Skeletal muscle tissue (tissue), 4 donors: Measurements from ENCODE around the gene PPT2. TPM values are rescaled to one million over a fixed set of nuclear protein-coding genes. Genes with fewer than 3 reads are reported as not detected.

Source experiments
- H3K27ac ChIP-seq: one replicate; pipeline ENCODE4 v1.7.0; 2013; ENCODE audit warnings: mild to moderate bottlenecking, low read depth, low read length, inconsistent platforms
- H3K27me3 ChIP-seq, 3 donors: one replicate each; pipeline ENCODE4 v1.7.0; 2013; ENCODE audit warnings: low read length in 3 of 3; ENCODE audit not compliant: control insufficient read depth in 3 of 3, insufficient read depth in 3 of 3
- H3K36me3 ChIP-seq, 3 donors: one replicate each; pipeline ENCODE4 v1.7.0; 2013; ENCODE audit warnings: low read length in 3 of 3; ENCODE audit not compliant: control insufficient read depth in 3 of 3, insufficient read depth in 3 of 3
- H3K4me1 ChIP-seq, 3 donors: one replicate each; pipeline ENCODE4 v1.7.0; 2013; ENCODE audit warnings: low read length in 3 of 3, mild to moderate bottlenecking in 3 of 3; ENCODE audit not compliant: control insufficient read depth in 3 of 3, insufficient read depth in 3 of 3
- H3K4me3 ChIP-seq, 3 donors: one replicate each; pipeline ENCODE4 v1.7.0; 2013; ENCODE audit warnings: low read length in 3 of 3
- H3K9ac ChIP-seq, 3 donors: one replicate each; pipeline ENCODE4 v1.7.0; 2013; ENCODE audit warnings: low read length in 3 of 3, mild to moderate bottlenecking in 3 of 3, moderate library complexity in 2 of 3, low read depth in 1 of 3
- H3K9me3 ChIP-seq, 3 donors: one replicate each; pipeline ENCODE4 v1.7.0; 2013; ENCODE audit warnings: low read length in 3 of 3; ENCODE audit not compliant: control insufficient read depth in 3 of 3
- total RNA-seq: library from RNA; depleted of rRNA; stranded (reverse); fragments of >200 nt; gene quantifications from one replicate; pipeline ENCODE4 v1.2.3, GENCODE V29; 2014
- donor health status: Osteomylitis.

The PPT2 gene
- total RNA-seq: 31.3 TPM

- H3K9ac ChIP-seq: peak within 1 kb of the TSS; percentile 85 to 96 (median 95)
- peak within 1 kb of the TSS; percentile 94 to 95 (median 95) for H3K4me3 ChIP-seq
- H3K4me1 ChIP-seq: peaks cover 28 to 35% (median 29%) of the 10 kb centered on the region in 3 donors
- H3K9me3 ChIP-seq: no peaks in the 10 kb centered on the region
- H3K27me3 ChIP-seq: peaks cover 12 to 21% (median 14%) of the 10 kb centered on the region in 3 donors
- H3K36me3 ChIP-seq: peaks cover 19 to 25% (median 24%) of the 10 kb centered on the region in 3 donors
- H3K27ac ChIP-seq: peak within 1 kb of the TSS; percentile 86
Observed at GRCh38 chr6:32153564-32154513, at the start of gene PPT2. TSS of gene PPT2 (plus strand) at chr6:32154141. CDS start at chr6:32154595, 454 bp downstream.

- H3K4me3 ChIP-seq: no peak overlapping the region
- H3K4me1 ChIP-seq: peaks cover 17 to 34% (median 30%) of the 10 kb centered on the region in 3 donors
- no peaks in the 10 kb centered on the region for H3K9me3 ChIP-seq
Observed at GRCh38 chr6:32105433-32105832, 48.5 kb upstream of the PPT2 start.

GRCh38 chr6:32107406-32107805 lies 46.5 kb upstream of the PPT2 start:
- Histone ChIP-seq H3K4me3 (peak overlapping the region; percentile 26 to 69 (median 49)), H3K9me3 (no peaks in the 10 kb centered on the region), H3K36me3 (peaks cover 0 to 5% (median 0%) of the 10 kb centered on the region in 3 donors), H3K27ac (peak overlapping the region; percentile 91), H3K9ac (peak overlapping the region; percentile 51 to 72 (median 64)), H3K27me3 (peaks cover 11 to 42% (median 20%) of the 10 kb centered on the region in 3 donors), H3K4me1 (peaks cover 33 to 48% (median 40%) of the 10 kb centered on the region in 3 donors)

More at GRCh38 chr6:32105433-32105832, 48.5 kb upstream of the PPT2 start:
- peaks cover 8 to 37% (median 15%) of the 10 kb centered on the region in 3 donors for H3K27me3 ChIP-seq
- peaks cover 0 to 7% (median 0%) of the 10 kb centered on the region in 3 donors for H3K36me3 ChIP-seq
- no peak overlapping the region for H3K9ac ChIP-seq
- no peak overlapping the region for H3K27ac ChIP-seq

GRCh38 chr6:32108094-32108627 lies 45.8 kb upstream of the PPT2 start:
- H3K27ac ChIP-seq: peak overlapping the region; percentile 91
- H3K9ac ChIP-seq: peak overlapping the region; percentile 72 to 95 (median 81)
- peaks cover 36 to 49% (median 41%) of the 10 kb centered on the region in 3 donors for H3K4me1 ChIP-seq
- H3K4me3 ChIP-seq: peak overlapping the region; percentile 64 to 79 (median 77)
- H3K27me3 ChIP-seq: peaks cover 11 to 42% (median 20%) of the 10 kb centered on the region in 3 donors
- no peaks in the 10 kb centered on the region for H3K9me3 ChIP-seq
- H3K36me3 ChIP-seq: peaks cover 0 to 5% (median 0%) of the 10 kb centered on the region in 3 donors

GRCh38 chr6:32108727-32109113 lies 45.2 kb upstream of the PPT2 start:
- peak overlapping the region; percentile 64 to 79 (median 77) for H3K4me3 ChIP-seq
- peaks cover 0 to 5% (median 0%) of the 10 kb centered on the region in 3 donors for H3K36me3 ChIP-seq
- peak overlapping the region; percentile 72 to 95 (median 81) for H3K9ac ChIP-seq
- peaks cover 11 to 42% (median 20%) of the 10 kb centered on the region in 3 donors for H3K27me3 ChIP-seq
- H3K9me3 ChIP-seq: no peaks in the 10 kb centered on the region
- peak overlapping the region; percentile 91 for H3K27ac ChIP-seq
- H3K4me1 ChIP-seq: peaks cover 41 to 55% (median 46%) of the 10 kb centered on the region in 3 donors

GRCh38 chr6:32109114-32109764 lies 44.7 kb upstream of the PPT2 start, which contains the start of gene TNXB:
TSS of gene TNXB (minus strand) at chr6:32109338. CDS start at chr6:32098198, 11,140 bp downstream.
- H3K36me3 ChIP-seq: peaks cover 0 to 5% (median 0%) of the 10 kb centered on the region in 3 donors

GRCh38 chr6:32109765-32110160 lies 44.2 kb upstream of the PPT2 start:
- peak overlapping the region; percentile 85 for H3K27ac ChIP-seq

More at GRCh38 chr6:32109114-32109764, 44.7 kb upstream of the PPT2 start, which contains the start of gene TNXB:
- H3K9me3 ChIP-seq: no peaks in the 10 kb centered on the region
- H3K4me1 ChIP-seq: peaks cover 44 to 57% (median 50%) of the 10 kb centered on the region in 3 donors
- H3K27me3 ChIP-seq: peaks cover 11 to 42% (median 20%) of the 10 kb centered on the region in 3 donors
- H3K9ac ChIP-seq: peak within 1 kb of the TSS; percentile 72 to 95 (median 81)
- peak within 1 kb of the TSS; percentile 91 for H3K27ac ChIP-seq
- H3K4me3 ChIP-seq: peak within 1 kb of the TSS; percentile 64 to 79 (median 77)

GRCh38 chr6:32110632-32111031 lies 43.3 kb upstream of the PPT2 start:
- no peaks in the 10 kb centered on the region for H3K9me3 ChIP-seq
- H3K4me3 ChIP-seq: peak overlapping the region in 2 of 3 donors; percentile 52 to 59
- H3K27me3 ChIP-seq: peaks cover 11 to 42% (median 20%) of the 10 kb centered on the region in 3 donors
- peaks cover 44 to 57% (median 52%) of the 10 kb centered on the region in 3 donors for H3K4me1 ChIP-seq
- peaks cover 2 to 10% (median 6%) of the 10 kb centered on the region in 3 donors for H3K36me3 ChIP-seq
- peak overlapping the region; percentile 14 to 77 (median 66) for H3K9ac ChIP-seq
- peak overlapping the region; percentile 85 for H3K27ac ChIP-seq

More at GRCh38 chr6:32109765-32110160, 44.2 kb upstream of the PPT2 start:
- peak overlapping the region in 2 of 3 donors; percentile 66 to 77 for H3K9ac ChIP-seq
- peaks cover 44 to 57% (median 52%) of the 10 kb centered on the region in 3 donors for H3K4me1 ChIP-seq
- peaks cover 0 to 6% (median 2%) of the 10 kb centered on the region in 3 donors for H3K36me3 ChIP-seq
- H3K4me3 ChIP-seq: peak overlapping the region in 2 of 3 donors; percentile 45 to 52
- peaks cover 11 to 42% (median 20%) of the 10 kb centered on the region in 3 donors for H3K27me3 ChIP-seq
- H3K9me3 ChIP-seq: no peaks in the 10 kb centered on the region
